Heart left ventricle (tissue), 13 donors: ENCODE data around the gene SH3RF3.

Experiments used
- POLR2A ChIP-seq, 2 donors: fragments of 450-650 bp; IDR thresholded peaks; one replicate each; pipeline ENCODE4 v1.6.1; 2017; ENCODE audit warnings: antibody characterized with exemption in 2 of 2, mild to moderate bottlenecking in 2 of 2, moderate library complexity in 2 of 2
- TF ChIP-seq, protein P1 (sequence below), 12 donors: fragments of 200-600 bp; sonication (generic) in 4 of 12; IDR thresholded peaks; one replicate each; pipeline versions ENCODE4 v1.5.0 to v1.8.0; 2018 to 2022; ENCODE audit warnings: antibody characterized with exemption in 12 of 12, mild to moderate bottlenecking in 5 of 12
- donor health status: ischemic (EF 13 %, LVEDD 7.1; RV severe dilation, severe dysfunction).
- donor health status: DM: no; HTN: yes; CAD: no.
- donor health status: DM: no; HTN: no; CAD: no.
- donor health status: ischemic (EF 25% LVEDD 6.9; RV normal size, moderate dysfunction).
- donor health status: ischemic (EF 25% LVEDD 5.7; RV mildly dilated, moderate dysfunction).
- donor health status: ischemic (EF 35%, LVEDD 5.7; RV mildly dilated, moderate dysfunction).
- donor health status: nonischemic (EF 11% LVEDD 7.7; RV severe dilation, severe dysfunction).
- donor health status: DM: yes; HTN: yes; CAD: no.
- donor health status: PGD.
- donor health status: ischemic (EF 29% LVEDD 5.4; RV normal size, mild dysfunction).
- donor health status: nonischemic (EF 23%, LVEDD 6.1; RV moderate dilation, normal function).

DNA sequence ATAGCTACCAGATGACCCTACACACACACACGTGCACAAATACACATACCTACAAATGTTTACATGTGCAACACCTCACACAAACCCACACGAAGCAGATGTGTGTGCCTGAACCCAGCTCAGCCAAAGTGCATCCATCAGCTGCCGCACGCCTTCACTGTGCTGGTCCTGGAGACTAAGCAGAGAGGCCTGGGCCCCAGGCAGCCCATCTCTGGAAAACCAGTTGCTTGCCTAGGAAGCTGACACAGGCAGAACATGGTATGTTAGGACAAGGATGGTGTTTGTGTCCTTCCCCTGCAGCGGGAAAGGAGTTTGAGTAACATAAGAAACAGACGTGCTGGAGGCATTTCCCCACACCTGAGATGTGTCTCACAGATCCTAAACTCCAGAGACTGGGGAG lies 398.1 kb downstream of the SH3RF3 start:
- TF ChIP-seq, protein P1, sequence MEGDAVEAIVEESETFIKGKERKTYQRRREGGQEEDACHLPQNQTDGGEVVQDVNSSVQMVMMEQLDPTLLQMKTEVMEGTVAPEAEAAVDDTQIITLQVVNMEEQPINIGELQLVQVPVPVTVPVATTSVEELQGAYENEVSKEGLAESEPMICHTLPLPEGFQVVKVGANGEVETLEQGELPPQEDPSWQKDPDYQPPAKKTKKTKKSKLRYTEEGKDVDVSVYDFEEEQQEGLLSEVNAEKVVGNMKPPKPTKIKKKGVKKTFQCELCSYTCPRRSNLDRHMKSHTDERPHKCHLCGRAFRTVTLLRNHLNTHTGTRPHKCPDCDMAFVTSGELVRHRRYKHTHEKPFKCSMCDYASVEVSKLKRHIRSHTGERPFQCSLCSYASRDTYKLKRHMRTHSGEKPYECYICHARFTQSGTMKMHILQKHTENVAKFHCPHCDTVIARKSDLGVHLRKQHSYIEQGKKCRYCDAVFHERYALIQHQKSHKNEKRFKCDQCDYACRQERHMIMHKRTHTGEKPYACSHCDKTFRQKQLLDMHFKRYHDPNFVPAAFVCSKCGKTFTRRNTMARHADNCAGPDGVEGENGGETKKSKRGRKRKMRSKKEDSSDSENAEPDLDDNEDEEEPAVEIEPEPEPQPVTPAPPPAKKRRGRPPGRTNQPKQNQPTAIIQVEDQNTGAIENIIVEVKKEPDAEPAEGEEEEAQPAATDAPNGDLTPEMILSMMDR (IDR thresholded peaks at IDR 0.05): no peak
- TF ChIP-seq POLR2A (IDR thresholded peaks at IDR 0.05): no peak
